HG02571 (cell line): ENCODE measurements around the gene FBXO22.
"Not testable (repeated sequence)": the region's sequence is repeated elsewhere in the genome, so short reads cannot be mapped to it uniquely, and the experiment has no call there.

ENCODE experiments used
- ATAC-seq: cut with Tn5 transposase; IDR thresholded peaks from one replicate; pipeline ENCODE4 v1.9.1; 2021; ENCODE audit warnings: mild to moderate bottlenecking, moderate library complexity; ENCODE audit not compliant: unreplicated experiment

FBXO22 gene

GRCh38 chr15:75903331-75904239 lies at the start of gene FBXO22:
FBXO22 (plus strand) TSS chr15:75903878; CDS start chr15:75903964, 86 bp downstream.
- ATAC-seq: peak; percentile 94

- no peak for ATAC-seq
These were observed 45.8 kb upstream of the FBXO22 start for GRCh38 chr15:75857886-75858285.

- ATAC-seq: no peak
These were observed 41.8 kb upstream of the FBXO22 start for GRCh38 chr15:75861750-75862402.

GRCh38 chr15:75862796-75863195 lies 40.9 kb upstream of the FBXO22 start:
- ATAC-seq: no peak

GRCh38 chr15:75864213-75865059 lies 39.2 kb upstream of the FBXO22 start:
- ATAC-seq: no peak

- ATAC-seq: not testable (repeated sequence)
These were observed 37.6 kb upstream of the FBXO22 start for GRCh38 chr15:75866045-75866444.

GRCh38 chr15:75866916-75867315 lies 36.8 kb upstream of the FBXO22 start:
- no peak for ATAC-seq

- ATAC-seq: no peak
These were observed 36.2 kb upstream of the FBXO22 start for GRCh38 chr15:75867449-75867848.

GRCh38 chr15:75868019-75868418 lies 35.7 kb upstream of the FBXO22 start:
- ATAC-seq: no peak

GRCh38 chr15:75869446-75869845 lies 34.2 kb upstream of the FBXO22 start:
- ATAC-seq: no peak

- not testable (repeated sequence) for ATAC-seq
These were observed 32.1 kb upstream of the FBXO22 start for GRCh38 chr15:75871589-75871988.

GRCh38 chr15:75872403-75872990 lies 31.2 kb upstream of the FBXO22 start:
- ATAC-seq: no peak

- ATAC-seq: no peak
These were observed 19.6 kb upstream of the FBXO22 start for GRCh38 chr15:75884041-75884440.

- no peak for ATAC-seq
These were observed 16.5 kb upstream of the FBXO22 start for GRCh38 chr15:75887178-75887577.

- no peak for ATAC-seq
These were observed 11.8 kb upstream of the FBXO22 start for GRCh38 chr15:75891895-75892294.

- ATAC-seq: no peak
These were observed 7.9 kb upstream of the FBXO22 start for GRCh38 chr15:75895731-75896130.

GRCh38 chr15:75900577-75900976 lies 3.1 kb upstream of the FBXO22 start:
- ATAC-seq: no peak

- ATAC-seq: no peak
These were observed 1.5 kb upstream of the FBXO22 start for GRCh38 chr15:75902129-75902557.

- no peak for ATAC-seq
These were observed 1.6 kb downstream of the FBXO22 start for GRCh38 chr15:75905231-75905630.

GRCh38 chr15:75910355-75910754 lies 6.7 kb downstream of the FBXO22 start:
- not testable (repeated sequence) for ATAC-seq

- no peak for ATAC-seq
These were observed 13.3 kb downstream of the FBXO22 start for GRCh38 chr15:75916978-75917377.
